Vagina (tissue), 2 donors: Measurements from ENCODE around the gene SMIM43.

Source experiments
- CTCF ChIP-seq, 3 experiments: fragments of 450-650 bp in 2 of 3; fragments of 200-600 bp in 1 of 3; sonication (generic) in 1 of 3; IDR thresholded peaks; one replicate each; pipeline ENCODE4 v1.5.1; 2017 to 2019; ENCODE audit warnings: antibody characterized with exemption in 3 of 3, mild to moderate bottlenecking in 2 of 3, moderate library complexity in 2 of 3
- POLR2A ChIP-seq, 2 donors: fragments of 450-650 bp; IDR thresholded peaks; one replicate each; pipeline ENCODE4 v1.6.1; 2017; ENCODE audit warnings: antibody characterized with exemption in 2 of 2, mild to moderate bottlenecking in 2 of 2, moderate library complexity in 2 of 2
- POLR2AphosphoS5 ChIP-seq, 2 donors: sonication (generic); formaldehyde crosslinking; IDR thresholded peaks; one replicate each; pipeline ENCODE4 v1.9.0; 2017; ENCODE audit warnings: antibody characterized with exemption in 2 of 2, mild to moderate bottlenecking in 2 of 2, low read depth in 1 of 2; ENCODE audit not compliant: insufficient read depth in 1 of 2

GRCh38 chr4:121736735-121737351, 28.1 kb downstream of the SMIM43 start:
- TF ChIP-seq POLR2AphosphoS5 (IDR thresholded peaks at IDR 0.05; ENCODE audit: insufficient read depth in 1 of 2, low read depth in 1 of 2) (no peak), CTCF (IDR thresholded peaks at IDR 0.05) (no peak), POLR2A (IDR thresholded peaks at IDR 0.05) (no peak)
